GM21825 (cell line): ENCODE measurements around the gene SNX19.
"Not testable (repeated sequence)": the region's sequence is repeated elsewhere in the genome, so short reads cannot be mapped to it uniquely, and the experiment has no call there.

Source experiments
- ATAC-seq: cut with Tn5 transposase; IDR thresholded peaks from one replicate; pipeline ENCODE4 v1.9.1; 2021; ENCODE audit warnings: mild to moderate bottlenecking, moderate library complexity; ENCODE audit not compliant: unreplicated experiment

Gene SNX19

DNA sequence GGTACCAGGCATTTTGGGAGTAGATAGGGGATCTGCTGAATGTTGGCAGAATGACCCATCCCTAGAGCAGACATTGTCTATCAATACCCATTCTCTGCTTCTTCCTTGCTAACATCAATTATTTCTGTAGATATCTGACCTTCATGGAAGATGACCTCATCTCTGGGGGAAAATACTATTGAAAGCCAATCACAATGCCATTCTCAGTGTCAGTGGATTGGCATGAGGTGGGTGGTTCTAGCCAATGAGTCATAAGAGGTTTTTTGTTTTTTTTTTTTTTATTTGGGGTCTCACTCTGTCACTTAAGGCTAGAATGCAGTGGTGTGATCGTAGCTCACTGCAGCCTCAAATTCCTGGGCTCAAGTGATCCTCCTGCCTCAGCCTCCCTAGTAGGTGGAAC is 42.5 kb downstream of the SNX19 start:
- no peak for ATAC-seq

DNA sequence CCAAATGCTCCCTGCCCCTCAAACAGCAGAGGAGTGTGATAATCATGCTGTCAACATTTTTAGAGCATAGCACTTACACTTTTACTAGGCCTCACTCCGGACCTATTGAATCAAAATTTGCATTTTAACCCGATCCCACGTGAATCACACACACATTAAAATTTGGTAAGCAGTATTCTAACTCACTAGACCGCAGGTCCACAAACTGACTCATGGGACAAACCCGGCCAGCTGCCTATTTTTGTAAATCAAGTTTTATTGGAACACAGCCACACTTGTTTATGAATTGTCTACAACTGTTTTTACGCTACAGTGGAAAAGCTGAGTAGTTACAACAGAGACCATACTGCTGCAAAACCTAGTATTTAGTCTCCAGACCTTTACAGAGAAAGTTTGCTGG is 43.3 kb downstream of the SNX19 start:
- no peak for ATAC-seq

DNA sequence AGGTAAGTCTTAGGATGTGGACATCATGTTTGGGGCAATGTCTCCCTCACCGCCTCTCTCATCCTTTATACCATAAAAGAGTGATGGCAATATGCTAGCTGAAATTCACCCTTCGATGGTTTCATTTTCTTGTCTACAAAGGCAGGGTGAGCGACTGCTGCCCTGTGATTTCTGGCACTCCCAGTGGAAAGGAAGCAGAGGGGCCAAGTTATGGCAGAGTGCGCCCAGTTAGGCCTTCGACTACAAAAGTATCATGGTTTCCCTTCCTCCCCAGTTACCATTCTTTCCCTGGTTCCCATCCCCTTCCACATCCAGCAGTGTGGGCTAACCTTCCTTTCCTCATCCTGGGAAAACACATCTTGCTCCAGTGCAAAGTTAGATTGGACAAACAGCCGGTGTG is 43.8 kb downstream of the SNX19 start:
- no peak for ATAC-seq

DNA sequence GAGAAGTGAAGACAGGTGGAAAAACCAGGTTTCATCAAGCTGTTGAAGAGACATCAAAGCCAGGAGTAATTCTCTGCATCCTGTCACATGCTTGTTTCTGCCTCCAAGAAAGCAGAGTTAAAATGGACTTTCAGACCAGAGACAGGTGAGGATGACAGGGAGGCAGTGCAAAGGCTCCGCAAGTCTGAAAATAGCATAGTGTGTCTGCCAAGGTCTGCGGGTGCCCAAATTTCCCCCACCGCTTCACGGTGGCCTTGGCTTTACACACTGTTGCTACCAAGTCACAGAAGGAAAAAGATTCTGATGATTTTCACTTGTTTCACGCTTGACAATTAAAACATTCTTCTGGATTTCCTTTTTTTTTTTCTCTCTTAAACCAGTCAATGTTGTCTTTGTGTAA is 44.2 kb downstream of the SNX19 start:
- no peak for ATAC-seq

DNA sequence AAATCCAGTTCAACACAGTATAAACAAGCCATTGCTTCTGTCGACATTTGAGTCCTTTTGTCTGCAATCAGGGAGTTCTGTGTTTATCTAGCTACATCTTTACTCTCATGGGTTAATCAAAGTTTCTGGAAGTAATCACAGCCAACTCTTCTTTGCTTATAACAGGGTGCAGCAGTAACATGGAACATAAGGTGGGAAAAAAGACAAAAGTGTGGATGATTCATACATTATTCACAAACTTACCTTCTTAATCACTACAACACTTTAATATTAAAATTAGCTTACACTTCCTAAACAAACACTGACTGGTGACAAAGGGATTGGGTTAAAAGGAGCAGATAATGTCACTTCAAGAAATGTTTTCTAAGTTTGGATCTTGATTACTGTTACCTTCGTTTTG is 44.7 kb downstream of the SNX19 start:
- ATAC-seq, result no peak

DNA sequence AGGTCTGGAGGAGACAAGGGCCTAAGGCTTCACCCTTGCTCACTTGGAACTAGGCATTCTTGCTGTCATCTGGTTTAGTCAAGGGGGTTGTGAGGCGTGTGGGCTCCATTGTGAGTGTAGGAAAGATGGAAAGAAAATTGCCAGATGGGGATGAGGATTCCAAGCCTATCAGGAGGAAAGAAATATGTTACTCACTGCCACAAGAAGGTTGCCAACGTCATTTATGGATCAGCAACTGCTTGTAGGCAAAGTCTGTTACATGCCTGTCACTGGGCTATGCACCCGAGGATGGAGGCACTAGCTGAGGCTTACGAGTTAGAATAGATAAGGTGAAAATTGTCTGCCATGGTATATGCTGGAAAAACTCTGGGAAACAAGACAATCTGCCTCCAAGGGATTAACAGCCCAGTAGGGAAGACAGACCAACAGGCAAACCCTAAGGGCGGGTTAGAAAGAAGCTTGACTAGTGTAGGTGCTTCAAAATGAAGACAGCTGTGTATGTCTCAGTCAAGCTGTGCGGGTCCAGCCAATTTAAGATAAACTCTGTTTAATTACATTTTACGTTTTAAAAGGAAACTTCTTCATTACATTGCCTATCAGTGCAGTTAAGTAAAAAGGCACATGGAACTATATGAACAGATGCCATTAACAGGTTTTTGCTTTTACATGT is 47.4 kb downstream of the SNX19 start:
- ATAC-seq, result no peak

DNA sequence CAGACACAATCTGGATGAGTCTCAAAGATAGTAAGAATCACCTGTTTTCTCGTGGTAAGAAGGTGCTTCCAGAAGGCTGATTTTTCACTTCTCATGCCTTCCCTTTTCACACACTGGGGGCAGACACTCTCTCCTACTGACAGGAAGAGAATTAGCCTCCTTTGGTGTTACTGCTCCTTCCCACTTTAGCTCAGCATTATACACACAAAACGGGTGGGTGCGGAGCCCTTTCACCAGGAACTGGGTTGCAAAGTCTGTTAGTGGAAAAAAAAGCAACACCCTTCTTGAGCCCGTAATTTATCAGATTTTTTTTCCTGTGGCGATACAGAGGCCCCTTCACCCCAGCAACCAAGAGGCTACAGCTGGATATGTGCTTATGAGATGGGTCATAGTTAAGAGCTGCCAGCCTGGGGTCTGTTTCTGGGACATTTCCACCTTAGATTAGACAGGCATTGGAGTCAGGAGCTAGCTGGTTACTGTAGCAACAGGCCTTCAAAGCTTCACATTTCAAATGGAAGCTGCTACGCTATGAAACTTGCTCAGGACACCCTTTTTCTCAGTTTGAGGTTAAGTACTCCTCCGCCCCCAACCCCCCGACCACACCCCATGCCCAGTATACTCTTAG is 48.1 kb downstream of the SNX19 start:
- ATAC-seq, result no peak

DNA sequence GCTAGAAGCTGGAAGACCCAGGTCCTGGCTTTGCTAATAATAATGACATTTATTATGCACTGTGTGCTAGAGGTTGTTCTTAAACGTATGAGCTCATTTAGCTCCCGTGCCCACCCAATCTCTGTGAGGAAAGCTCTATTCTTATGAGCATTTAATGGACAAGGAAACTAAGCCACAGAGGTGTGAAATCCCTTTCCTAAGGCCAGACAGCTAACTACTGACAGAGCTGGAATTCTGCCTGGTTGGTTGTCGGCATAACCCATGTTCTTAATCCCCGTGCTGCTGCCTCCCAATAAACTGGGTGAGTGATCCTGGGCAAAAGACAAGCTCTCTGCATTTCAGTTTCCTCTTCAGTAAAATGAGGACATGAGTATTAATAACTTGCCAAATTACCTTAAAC is 49.4 kb downstream of the SNX19 start:
- no peak for ATAC-seq

DNA sequence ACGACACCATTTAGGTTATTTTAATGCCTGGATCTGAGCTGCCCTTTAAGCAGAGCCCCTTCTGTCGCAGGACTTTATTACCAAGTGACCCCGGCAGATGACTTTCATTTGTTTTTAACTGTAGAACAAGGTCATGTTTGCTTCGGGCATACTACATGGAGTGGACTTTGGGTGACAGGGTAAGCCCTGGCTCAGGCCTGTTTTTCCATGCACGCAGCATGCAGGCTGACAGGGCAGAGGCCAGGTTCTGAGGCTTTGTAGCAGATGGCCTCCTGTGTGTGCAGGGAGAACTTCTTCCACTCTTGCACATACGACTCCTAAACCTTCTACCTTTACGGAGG is 50.5 kb downstream of the SNX19 start:
- no peak for ATAC-seq

DNA sequence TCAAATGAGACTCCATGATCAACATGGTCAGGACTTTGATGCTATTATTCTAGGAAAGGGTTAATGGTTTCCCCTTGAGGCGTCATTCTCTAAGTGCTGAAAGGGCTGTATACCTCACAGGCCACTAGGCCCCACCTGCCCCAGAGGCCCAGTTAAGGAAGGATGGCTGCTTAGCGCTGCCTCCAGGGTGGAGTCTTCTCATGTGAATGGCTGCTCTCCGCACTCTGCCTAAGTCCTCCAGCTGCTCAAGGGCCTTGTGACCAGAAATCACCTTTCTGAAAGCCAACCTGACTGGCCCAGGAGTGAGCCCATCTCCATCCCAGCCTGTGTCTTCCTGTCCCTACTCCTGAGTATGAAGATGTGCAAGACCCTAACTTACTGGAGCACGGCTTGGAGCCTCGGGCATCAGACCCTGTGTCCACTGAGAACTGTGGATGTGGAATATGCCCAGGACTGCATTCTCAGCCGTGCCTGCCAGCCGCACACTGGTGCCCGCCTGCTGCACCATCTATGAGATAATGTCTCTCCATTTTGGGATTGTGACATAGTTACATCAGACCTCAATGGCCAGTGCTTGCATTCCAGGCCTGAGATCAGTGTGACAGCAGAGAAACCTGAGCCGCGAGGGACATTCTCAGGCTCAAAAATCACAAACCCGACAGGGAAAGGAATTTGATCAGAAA is 51.0 kb downstream of the SNX19 start:
- no peak for ATAC-seq

DNA sequence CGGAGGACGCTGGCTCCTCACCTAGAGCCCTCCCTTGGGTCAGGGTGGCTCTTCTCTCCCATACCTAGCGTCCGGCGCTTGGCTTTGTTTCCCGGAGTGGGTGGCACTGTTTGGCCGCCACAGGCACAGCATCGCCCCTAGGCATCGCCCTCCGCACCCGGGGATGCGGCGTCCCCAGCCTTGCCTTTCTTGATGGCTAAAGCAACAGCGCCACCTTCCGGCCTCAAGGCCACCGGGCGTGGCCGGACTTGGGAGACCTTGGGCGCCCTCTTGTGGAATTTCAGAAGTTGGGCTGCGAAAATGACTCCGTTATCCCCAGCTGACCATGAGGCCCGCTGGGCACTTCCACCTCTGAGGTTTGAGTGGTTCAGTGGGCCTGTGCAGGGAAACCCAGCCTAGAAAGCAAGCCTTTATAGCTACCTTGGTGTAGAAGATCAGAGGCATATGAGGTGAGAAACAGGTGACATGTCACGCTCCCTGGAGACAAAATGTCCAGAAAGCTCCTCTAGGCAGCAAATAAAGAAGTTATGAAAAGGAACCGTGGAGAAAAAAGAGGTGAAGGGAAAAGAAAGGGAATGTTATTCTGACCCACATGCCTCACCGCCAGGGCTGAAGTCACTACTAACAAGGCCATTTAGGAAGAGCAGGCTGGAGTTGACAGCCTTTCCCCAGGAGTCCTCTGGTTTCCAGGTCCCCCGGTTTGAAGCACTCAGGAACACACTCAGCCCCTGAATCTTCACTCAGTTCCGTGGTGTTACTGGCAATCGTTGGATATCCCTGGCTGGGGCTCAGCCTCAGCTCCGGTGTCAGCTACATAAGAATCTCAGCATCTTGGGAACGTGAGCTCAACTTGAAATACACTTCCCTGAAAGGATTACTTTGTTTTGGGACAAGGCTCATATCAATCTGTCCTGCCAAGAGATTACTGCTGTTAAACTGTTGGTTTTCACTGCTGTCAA is 54.1 kb downstream of the SNX19 start:
- peak; percentile 82 for ATAC-seq

DNA sequence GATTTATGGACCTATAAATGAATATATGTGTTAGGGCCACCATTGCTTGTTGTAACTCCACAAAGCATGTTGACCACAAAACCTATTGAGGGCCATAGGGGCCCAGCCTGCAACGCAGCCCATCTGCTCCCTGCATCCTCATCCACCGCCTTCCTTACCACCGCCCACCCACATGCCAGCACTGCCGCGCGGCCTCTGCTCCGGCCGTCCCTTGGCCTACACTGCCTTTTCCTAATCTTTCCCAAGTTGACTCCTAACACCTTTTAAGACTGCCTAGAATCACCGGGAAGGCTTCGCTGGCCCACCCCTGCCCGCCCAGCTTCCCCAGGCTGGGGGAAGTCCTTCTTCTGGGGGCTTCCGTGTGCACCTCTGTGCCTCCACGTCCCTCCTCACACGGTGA is 55.0 kb downstream of the SNX19 start:
- no peak for ATAC-seq

DNA sequence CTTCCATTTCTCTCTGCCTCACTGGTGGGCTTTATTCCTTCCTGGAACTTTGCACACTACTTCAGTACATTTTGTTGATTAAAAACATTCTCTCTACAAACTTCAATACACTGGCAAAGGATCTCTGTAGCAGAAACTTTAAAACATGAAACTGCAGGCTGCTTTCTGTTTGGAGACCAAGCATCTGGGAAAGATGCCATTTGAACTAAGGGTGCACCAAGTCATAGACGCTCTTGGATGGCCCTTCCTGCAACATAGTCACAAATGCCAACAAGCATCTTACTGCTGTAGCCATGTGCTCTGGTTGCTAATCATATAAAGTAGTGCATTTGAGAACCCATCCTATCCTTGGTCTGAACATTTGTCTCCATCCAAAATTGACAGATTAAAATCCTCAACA is 56.4 kb downstream of the SNX19 start:
- ATAC-seq, result no peak

DNA sequence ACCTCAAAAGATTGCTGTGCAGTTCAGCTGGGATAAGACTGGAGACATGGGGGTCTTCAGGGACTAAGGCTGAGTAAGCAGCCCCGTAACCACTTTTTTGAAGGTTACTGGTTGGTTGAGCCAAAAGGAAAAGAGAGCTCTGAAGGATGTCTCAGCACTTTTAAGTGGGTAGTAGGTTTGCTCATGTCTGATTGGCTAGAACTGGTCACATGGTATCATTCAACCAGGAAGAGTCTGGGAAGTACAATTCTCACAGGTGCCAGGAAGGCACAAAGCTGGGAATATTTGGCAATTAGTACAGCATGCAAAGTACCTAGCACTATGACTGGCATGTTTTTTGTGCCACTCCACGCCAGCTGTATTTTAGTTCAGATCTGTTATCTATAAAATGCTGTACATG is 58.1 kb downstream of the SNX19 start:
- ATAC-seq, result no peak

DNA sequence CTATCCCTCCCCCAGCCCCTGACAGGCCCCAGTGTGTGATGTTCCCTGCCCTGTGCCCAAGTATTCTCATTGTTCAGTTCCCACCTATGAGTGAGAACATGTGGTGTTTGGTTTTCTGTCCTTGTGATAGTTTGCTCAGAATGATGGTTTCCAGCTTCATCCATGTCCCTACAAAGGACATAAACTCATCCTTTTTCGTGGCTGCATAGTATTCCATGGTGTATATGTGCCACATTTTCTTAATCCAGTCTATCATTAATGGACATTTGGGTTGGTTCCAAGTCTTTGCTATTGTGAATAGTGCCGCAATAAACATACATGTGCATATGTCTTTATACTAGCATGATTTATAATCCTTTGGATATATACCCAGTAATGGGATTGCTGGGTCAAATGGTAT is 60.6 kb downstream of the SNX19 start:
- not testable (repeated sequence) for ATAC-seq

DNA sequence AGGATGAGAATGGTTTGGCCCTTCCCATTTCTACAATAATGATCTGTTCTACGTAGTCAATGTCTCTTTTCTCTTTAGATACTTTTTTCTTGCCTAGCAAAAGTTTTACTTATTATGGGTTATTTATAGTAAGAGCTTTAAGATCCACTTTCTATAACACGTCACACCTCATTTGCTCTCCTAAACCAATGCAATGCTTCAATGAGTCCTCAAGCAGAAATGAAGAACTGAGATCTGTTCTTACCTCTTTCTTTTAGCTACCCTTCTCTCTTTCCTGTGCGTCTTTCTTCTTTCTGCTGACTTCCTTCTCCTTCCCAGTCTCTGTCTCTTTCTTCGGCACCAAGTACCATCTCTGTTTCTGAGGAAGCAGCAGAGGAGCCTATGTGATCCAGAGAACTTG is 61.8 kb downstream of the SNX19 start:
- peak; percentile 49 for ATAC-seq

DNA sequence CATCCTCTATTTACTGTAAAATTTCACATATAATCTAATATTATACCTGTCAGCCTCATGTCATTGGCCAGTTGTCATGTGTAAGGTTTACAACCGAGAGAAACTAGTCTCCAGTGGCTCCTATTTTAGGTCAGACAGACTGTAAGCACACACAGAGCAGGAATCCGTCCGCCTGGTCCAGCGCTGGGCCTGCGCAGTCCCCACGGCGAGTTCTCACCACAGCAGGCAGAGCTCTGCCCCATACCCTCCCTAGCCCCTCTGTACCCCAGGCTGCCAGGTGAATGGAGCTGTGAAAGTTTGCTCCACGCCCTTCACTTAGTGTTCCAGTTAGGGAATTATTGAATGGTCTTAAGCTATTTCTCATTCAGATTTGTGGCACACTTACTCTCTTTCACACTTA is 63.7 kb downstream of the SNX19 start:
- ATAC-seq, result no peak

DNA sequence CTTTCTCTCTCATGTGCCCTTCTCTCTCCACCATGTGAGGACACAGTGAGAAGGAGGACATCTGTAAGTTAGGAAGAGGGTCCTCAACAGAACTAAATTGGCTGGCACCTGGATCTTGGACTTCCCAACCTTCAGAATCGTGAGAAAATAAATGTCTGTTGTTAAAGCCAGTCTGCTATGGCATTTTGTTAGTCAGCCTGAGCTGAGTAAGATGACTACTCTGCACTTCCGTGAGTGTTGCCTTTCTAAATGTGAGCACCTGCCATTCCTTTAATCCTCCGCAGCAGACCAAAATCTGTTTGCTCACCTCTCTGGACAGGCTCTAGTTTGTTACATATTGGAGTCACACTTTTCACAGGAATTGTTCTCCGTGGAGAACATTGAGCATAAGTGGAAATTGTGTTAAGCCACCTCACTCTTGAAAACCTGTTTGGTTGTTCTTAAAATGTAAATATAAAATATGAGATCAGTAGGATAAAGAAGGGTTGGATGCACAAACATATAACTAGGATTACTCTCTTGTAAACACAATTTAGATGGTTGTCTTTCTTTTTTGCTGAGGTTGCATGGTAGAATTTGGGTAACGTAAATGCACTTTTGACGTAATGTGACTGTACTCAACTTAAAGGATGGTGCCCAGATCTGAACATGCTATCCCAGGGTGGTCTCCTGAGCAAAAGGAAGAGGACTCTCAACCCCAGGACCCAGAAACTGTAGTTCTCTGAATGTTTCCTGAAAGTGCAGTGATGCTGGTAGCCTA is 65.9 kb downstream of the SNX19 start:
- no peak for ATAC-seq

DNA sequence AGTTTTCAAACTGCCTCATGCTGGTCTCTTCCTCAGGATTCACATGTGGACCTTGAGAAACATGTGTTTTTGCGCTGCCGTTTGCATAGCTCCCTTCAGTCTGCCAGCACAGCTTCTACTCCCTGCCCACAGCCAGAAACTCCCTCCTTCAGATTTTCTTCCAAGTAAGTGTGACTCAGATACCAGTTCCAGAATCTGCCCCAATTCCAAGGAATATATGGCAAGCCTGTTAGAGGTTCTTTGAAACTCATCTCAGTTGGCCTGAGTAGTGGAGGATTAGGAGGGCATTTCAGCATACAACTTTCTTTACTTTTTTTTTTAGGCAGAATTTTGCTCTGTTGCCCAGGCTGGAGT is 67.1 kb downstream of the SNX19 start:
- no peak for ATAC-seq

DNA sequence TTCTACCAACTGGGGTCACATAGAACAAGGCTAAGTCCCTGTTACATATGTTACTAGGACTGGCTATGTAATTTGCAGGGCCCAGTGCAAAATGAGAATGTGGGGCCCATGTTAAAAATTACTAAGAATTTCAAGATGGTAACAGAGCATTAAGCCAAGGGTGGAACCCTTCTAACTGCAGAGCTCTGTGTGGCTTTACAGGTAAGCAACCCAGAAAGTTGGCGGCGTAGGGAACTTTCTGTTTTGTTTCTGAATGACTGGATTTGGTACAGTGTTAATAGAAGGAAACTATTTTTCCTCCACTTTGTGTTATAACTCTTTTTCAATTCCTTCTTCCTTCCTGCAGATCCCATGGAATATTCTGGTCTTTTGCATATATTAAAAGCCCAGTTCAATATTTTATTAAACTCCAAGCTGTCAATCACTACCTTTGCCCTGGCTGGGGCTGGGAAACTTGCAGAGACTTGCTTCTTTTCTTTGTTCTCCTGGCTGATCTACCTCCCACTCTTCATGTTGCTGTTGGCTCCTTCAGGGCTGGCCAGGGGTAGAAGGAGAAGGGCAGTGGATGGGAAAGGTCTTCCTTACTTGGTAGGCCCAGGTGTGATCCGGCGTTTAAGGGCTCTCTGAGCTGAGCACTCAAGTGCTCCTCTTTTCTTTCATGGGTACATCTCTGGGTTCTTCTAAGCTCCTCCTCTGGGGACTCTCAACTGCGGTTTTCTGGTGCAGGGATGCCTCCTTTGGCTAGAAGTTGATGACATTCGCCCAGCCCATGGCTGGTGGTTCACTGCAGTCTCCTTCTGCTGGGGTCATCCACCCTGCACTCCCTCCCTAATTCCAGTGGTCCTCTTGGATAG is 67.7 kb downstream of the SNX19 start:
- ATAC-seq, result no peak
